Measurements from ENCODE around the gene DDX56. TPM values are rescaled to one million over a fixed set of nuclear protein-coding genes. Genes with fewer than 3 reads are reported as not detected.

Gene DDX56
- total and polyA plus RNA-seq, 9 of the 15 experiments (the other 6 are each of a cell fraction or from before 2014, with no cell fraction given): 33.0 to 145 (median 102) TPM

- no peak for TF ChIP-seq CHD7 (IDR thresholded peaks at IDR 0.05; ENCODE audit: low read depth, low read length)
- peak; percentile 66; the same call in 1 of the 2 replicates for TF ChIP-seq TFAP4 (CRISPR knock-in tag; IDR thresholded peaks at IDR 0.05; ENCODE audit: borderline replicate concordance)
- TF ChIP-seq DLX4 (CRISPR knock-in tag; IDR thresholded peaks at IDR 0.05): no peak
- TF ChIP-seq CBFA2T3 (IDR thresholded peaks at IDR 0.05): no peak
- TF ChIP-seq RB1 (IDR thresholded peaks at IDR 0.05; ENCODE audit: low read depth): no peak; the same call in 1 of the 2 replicates
- no peak for TF ChIP-seq ZBTB34 (CRISPR knock-in tag; IDR thresholded peaks at IDR 0.05)
- no peak for TF ChIP-seq ATF1 (CRISPR knock-in tag; IDR thresholded peaks at IDR 0.05)
- peak; percentile 68 for TF ChIP-seq ATF1 (tag; IDR thresholded peaks at IDR 0.05)
- TF ChIP-seq SFPQ (IDR thresholded peaks at IDR 0.05; ENCODE audit: low read depth, low read length): no peak
- TF ChIP-seq FUS (optimal IDR thresholded peaks at IDR 0.05; ENCODE audit: low read depth, low read length): no peak
- TF ChIP-seq MTF1 (CRISPR knock-in tag; IDR thresholded peaks at IDR 0.05; ENCODE audit: borderline replicate concordance): no peak
Observed at GRCh38 chr7:44581879-44582603, 8.3 kb upstream of the DDX56 start, which contains the start of gene TMED4 (continued).
